H9 (cell line): ENCODE data around the gene ZBED1. TPM values are rescaled to one million over a fixed set of nuclear protein-coding genes. Genes with fewer than 3 reads are reported as not detected.

Experiments used
- DNase-seq: peaks from one replicate; pipeline ENCODE4 v3.0.0-alpha.2; 2017
- H2AFZ ChIP-seq: one replicate; pipeline ENCODE4 v1.6.1; 2013; ENCODE audit warnings: mild to moderate bottlenecking, low read length, control low read depth, moderate library complexity
- H2AK5ac ChIP-seq: 2 replicates; pipeline ENCODE4 v1.6.1; 2013; ENCODE audit warnings: low read length, control low read depth, mixed read lengths; ENCODE audit not compliant: insufficient read length
- H2BK120ac ChIP-seq: one replicate; pipeline ENCODE4 v1.6.1; 2013; ENCODE audit warnings: low read depth, mild to moderate bottlenecking, low read length, control low read depth, inconsistent platforms; ENCODE audit not compliant: poor library complexity, severe bottlenecking
- H2BK12ac ChIP-seq: 2 replicates; pipeline ENCODE4 v1.6.1; 2013; ENCODE audit warnings: low read length, control low read depth, mixed read lengths, low read depth; ENCODE audit not compliant: insufficient read length
- H2BK15ac ChIP-seq: 2 replicates; pipeline ENCODE4 v1.6.1; 2013; ENCODE audit warnings: low read depth, low read length, control low read depth
- H2BK20ac ChIP-seq: one replicate; pipeline ENCODE4 v1.6.1; 2013; ENCODE audit warnings: low read depth, mild to moderate bottlenecking, low read length, control low read depth, inconsistent platforms; ENCODE audit not compliant: poor library complexity, severe bottlenecking
- H2BK5ac ChIP-seq: 2 replicates; pipeline ENCODE4 v1.6.1; 2013; ENCODE audit warnings: low read length, control low read depth, mixed read lengths; ENCODE audit not compliant: insufficient read length
- H3K14ac ChIP-seq: 2 replicates; pipeline ENCODE4 v1.6.1; 2013; ENCODE audit warnings: low read length, control low read depth; ENCODE audit not compliant: insufficient read depth
- H3K18ac ChIP-seq: 2 replicates; pipeline ENCODE4 v1.6.1; 2013; ENCODE audit warnings: low read depth, mild to moderate bottlenecking, mixed read lengths, low read length, control low read depth; ENCODE audit not compliant: insufficient read length
- H3K23ac ChIP-seq: 2 replicates; pipeline ENCODE4 v1.6.1; 2013; ENCODE audit warnings: low read length, control low read depth, mixed read lengths, low read depth; ENCODE audit not compliant: insufficient read length
- H3K23me2 ChIP-seq: 2 replicates; pipeline ENCODE4 v1.6.1; 2013; ENCODE audit warnings: low read depth, mild to moderate bottlenecking, mixed read lengths, low read length, control low read depth; ENCODE audit not compliant: insufficient read length, poor library complexity, severe bottlenecking
- H3K27ac ChIP-seq: 2 replicates; pipeline ENCODE4 v1.5.1; 2013; ENCODE audit warnings: low read length, control low read depth, mixed read lengths, low read depth; ENCODE audit not compliant: insufficient read length
- H3K27me3 ChIP-seq: 2 replicates; pipeline ENCODE4 v1.6.1; 2013; ENCODE audit warnings: low read length, control low read depth, inconsistent platforms; ENCODE audit not compliant: insufficient read depth
- H3K4ac ChIP-seq: 2 replicates; pipeline ENCODE4 v1.6.1; 2013; ENCODE audit warnings: low read depth, mild to moderate bottlenecking, control low read depth, inconsistent platforms, low read length, moderate library complexity
- H3K4me1 ChIP-seq: 2 replicates; pipeline ENCODE4 v1.6.1; 2013; ENCODE audit warnings: low read length, control low read depth, inconsistent platforms; ENCODE audit not compliant: insufficient read depth
- H3K4me2 ChIP-seq: 2 replicates; pipeline ENCODE4 v1.6.1; 2013; ENCODE audit warnings: low read length, control low read depth, mixed read lengths; ENCODE audit not compliant: insufficient read length, insufficient read depth
- H3K56ac ChIP-seq: 2 replicates; pipeline ENCODE4 v1.6.1; 2013; ENCODE audit warnings: low read depth, mild to moderate bottlenecking, mixed read lengths, low read length, control low read depth; ENCODE audit not compliant: insufficient read length
- H3K79me1 ChIP-seq: 2 replicates; pipeline ENCODE4 v1.6.1; 2013; ENCODE audit warnings: low read depth, mild to moderate bottlenecking, moderate library complexity, low read length, control low read depth, inconsistent platforms; ENCODE audit not compliant: insufficient read depth, poor library complexity, severe bottlenecking
- H3K79me2 ChIP-seq: 2 replicates; pipeline ENCODE4 v1.6.1; 2013; ENCODE audit warnings: low read length, control low read depth, inconsistent platforms; ENCODE audit not compliant: insufficient read depth
- H3K9ac ChIP-seq: 2 replicates; pipeline ENCODE4 v1.6.1; 2013; ENCODE audit warnings: low read length, control low read depth, mixed read lengths; ENCODE audit not compliant: insufficient read length; ENCODE audit errors: extremely low read depth
- H3K9me3 ChIP-seq: one replicate; pipeline ENCODE4 v1.6.1; 2013; ENCODE audit warnings: low read depth, low read length, inconsistent platforms; ENCODE audit not compliant: control insufficient read depth
- H3T11ph ChIP-seq: one replicate; pipeline ENCODE4 v1.6.1; 2013; ENCODE audit warnings: mild to moderate bottlenecking, low read length, control low read depth, inconsistent platforms
- H4K20me1 ChIP-seq: one replicate; pipeline ENCODE4 v1.6.1; 2013; ENCODE audit not compliant: control insufficient read depth, insufficient read length, insufficient read depth
- H4K5ac ChIP-seq: 2 replicates; pipeline ENCODE4 v1.6.1; 2013; ENCODE audit warnings: low read depth, mild to moderate bottlenecking, mixed read lengths, low read length, control low read depth; ENCODE audit not compliant: insufficient read length
- H4K8ac ChIP-seq: replicated peaks from 2 replicates; pipeline ENCODE4 v1.6.1; 2013; ENCODE audit warnings: low read length, control low read depth, mixed read lengths, low read depth; ENCODE audit not compliant: insufficient read length
- H4K91ac ChIP-seq: 2 replicates; pipeline ENCODE4 v1.6.1; 2013; ENCODE audit warnings: low read depth, mild to moderate bottlenecking, moderate library complexity, mixed read lengths, low read length, control low read depth; ENCODE audit not compliant: insufficient read length
- H3K27ac Mint-ChIP-seq, 3 experiments: 2 replicates in 2 of 3; 3 replicates in 1 of 3; pipeline ENCODE4 v1.8.0; 2020 to 2021; ENCODE audit warnings: mixed read lengths in 3 of 3, mild to moderate bottlenecking in 1 of 3, moderate library complexity in 1 of 3
- H3K27me3 Mint-ChIP-seq: 2 replicates; pipeline ENCODE4 v1.8.0; 2021; ENCODE audit warnings: low read depth, mild to moderate bottlenecking, moderate library complexity, mixed read lengths
- H3K36me3 Mint-ChIP-seq, 3 experiments: 2 replicates in 2 of 3; 3 replicates in 1 of 3; pipeline ENCODE4 v1.8.0; 2020 to 2021; ENCODE audit warnings: low read depth in 3 of 3, mixed read lengths in 3 of 3; ENCODE audit not compliant: insufficient read depth in 1 of 3
- H3K4me1 Mint-ChIP-seq, 2 experiments: 2 replicates each; pipeline ENCODE4 v1.8.0; 2020; ENCODE audit warnings: mixed read lengths in 2 of 2
- H3K4me3 Mint-ChIP-seq, 2 experiments: 2 replicates in 1 of 2; 3 replicates in 1 of 2; pipeline ENCODE4 v1.8.0; 2020 to 2021; ENCODE audit warnings: mild to moderate bottlenecking in 2 of 2, mixed read lengths in 2 of 2, moderate library complexity in 1 of 2
- H3K9me3 Mint-ChIP-seq, 2 experiments: 2 replicates in 1 of 2; 3 replicates in 1 of 2; pipeline ENCODE4 v1.8.0; 2020; ENCODE audit warnings: mild to moderate bottlenecking in 2 of 2, mixed read lengths in 2 of 2, moderate library complexity in 1 of 2
- CTCF ChIP-seq: fragments of 200-600 bp; sonication (generic); conservative IDR thresholded peaks from 3 replicates; pipeline ENCODE4 v1.8.0; 2021; ENCODE audit warnings: antibody characterized with exemption, mild to moderate bottlenecking
- WGBS: extraction: QIAGEN DNeasy Blood & Tissue Kit; methylation state at CpG from one replicate; pipeline ENCODE4 v1.1.7; 2013; ENCODE audit warnings: missing lambda C conversion rate, low lambda C conversion rate, mixed read lengths; ENCODE audit not compliant: insufficient read length; ENCODE audit errors: extremely low coverage; 5-methylcytosine and 5-hydroxymethylcytosine counted together
- total RNA-seq: library from RNA; stranded (reverse); gene quantifications from 2 replicates; pipeline ENCODE4 v1.2.1, GENCODE V29; 2021

ZBED1 gene
- total RNA-seq, 1 experiment from 2014 or later: 61.1 TPM

- TF ChIP-seq CTCF: no peak
- Histone ChIP-seq H3K14ac (no peak overlapping the region), H3K4me2 (no peak overlapping the region), H3K4me1 (peaks cover 3% of the 10 kb centered on the region), H2BK120ac (no peak overlapping the region), H2AFZ (no peak overlapping the region), H3K9me3 (no peaks in the 10 kb centered on the region), H3K27me3 (no peaks in the 10 kb centered on the region), H2BK15ac (no peak overlapping the region), H3K23ac (no peak overlapping the region), H4K91ac (no peak overlapping the region), H4K5ac (no peak overlapping the region), H3K27ac (peak overlapping the region; percentile 39), H4K8ac (no peak overlapping the region), H3K56ac (no peak overlapping the region), H3K9ac (no peak overlapping the region), H2BK12ac (no peak overlapping the region), H2BK20ac (no peak overlapping the region), H3K79me1 (no peaks in the 10 kb centered on the region), H3K18ac (no peak overlapping the region), H3K23me2 (no peaks in the 10 kb centered on the region), H2BK5ac (no peak overlapping the region), H3K79me2 (peaks cover 7% of the 10 kb centered on the region; the same call in 1 of the 2 replicates), H3K4ac (no peak overlapping the region), H4K20me1 (peaks cover under 1% of the 10 kb centered on the region), H2AK5ac (no peak overlapping the region), H3T11ph (no peak overlapping the region)
- WGBS: no CpG with 5 or more reads among the region's 12 CpGs
- no peaks in the 10 kb centered on the region for H3K27me3 Mint-ChIP-seq
- peak overlapping the region; percentile 71 to 98 (median 98) for H3K27ac Mint-ChIP-seq
- no peak for DNase-seq
- peak overlapping the region in 1 of 2 experiments; percentile 62; a peak in 2 of 5 replicates for H3K4me3 Mint-ChIP-seq
- peaks cover 31 to 38% of the 10 kb centered on the region in 2 experiments for H3K4me1 Mint-ChIP-seq
- peaks cover 29 to 49% (median 43%) of the 10 kb centered on the region in 3 experiments for H3K36me3 Mint-ChIP-seq
- H3K9me3 Mint-ChIP-seq: peaks cover 7 to 8% of the 10 kb centered on the region in 2 experiments
These were observed 16.5 kb downstream of the ZBED1 start for GRCh38 chrX:2484256-2484655.
